NCI-H226 (cell line): ENCODE measurements around the gene NPC2.

Experiments
- DNase-seq: peaks from one replicate; pipeline ENCODE4 v3.0.0-alpha.2; 2015

NPC2 gene

GRCh38 chr14:74518221-74518620, 25.1 kb upstream of the NPC2 start:
- no peak for DNase-seq

DNA sequence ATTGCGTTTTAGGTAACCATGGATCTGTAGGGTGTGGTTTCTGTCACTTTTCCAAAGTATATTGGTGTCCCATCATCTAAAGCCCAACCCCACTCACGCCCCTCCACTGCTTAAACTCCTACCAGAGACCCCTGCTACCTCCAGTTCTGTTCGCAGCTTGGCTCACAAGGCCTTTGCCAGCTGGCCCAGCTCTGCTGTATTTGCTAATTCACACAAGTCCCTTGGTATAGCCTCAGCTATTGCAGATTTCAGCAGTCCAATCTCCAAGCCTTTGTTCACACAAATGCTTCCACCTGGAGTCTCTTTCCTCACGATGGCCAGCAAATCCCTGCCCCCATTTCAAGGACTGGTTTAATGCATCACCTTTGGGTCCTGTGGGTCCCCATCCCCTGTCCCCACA, 24.6 kb upstream of the NPC2 start:
- DNase-seq, result no peak

DNA sequence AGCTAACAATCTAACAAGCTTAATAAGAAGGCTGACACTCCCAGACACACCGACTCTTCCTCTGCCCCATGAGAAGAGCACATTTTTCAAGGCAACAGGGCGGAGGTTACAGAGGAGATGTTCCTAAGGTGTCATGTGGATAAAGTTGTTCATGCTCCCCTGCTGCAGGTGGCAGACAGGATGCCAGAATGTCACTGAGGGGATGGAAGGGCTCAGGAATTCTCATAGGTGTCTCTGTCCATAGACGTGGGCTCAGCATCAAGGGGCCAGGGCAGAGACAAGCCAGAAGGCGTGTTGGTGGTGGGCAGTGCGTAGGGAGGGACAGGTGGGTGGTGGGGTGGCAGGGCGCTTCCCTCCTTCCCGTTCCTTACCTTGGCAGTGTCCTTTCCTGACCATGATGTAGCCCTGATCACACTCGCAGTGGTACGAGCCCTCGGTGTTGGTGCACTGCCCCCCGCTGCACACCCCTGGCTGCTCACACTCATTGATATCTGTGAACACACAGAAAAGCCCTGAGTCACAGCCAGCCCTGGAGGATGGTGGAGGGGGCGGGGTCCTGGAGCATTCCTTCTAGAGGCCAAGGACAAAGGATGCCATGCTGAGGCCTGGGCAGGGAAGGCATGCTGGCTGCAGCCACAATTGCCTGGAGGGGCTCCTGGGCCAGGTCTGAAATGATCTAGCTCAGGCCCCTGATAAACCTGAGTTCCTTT, 23.5 kb upstream of the NPC2 start:
- DNase-seq, result peak; percentile 46

DNA sequence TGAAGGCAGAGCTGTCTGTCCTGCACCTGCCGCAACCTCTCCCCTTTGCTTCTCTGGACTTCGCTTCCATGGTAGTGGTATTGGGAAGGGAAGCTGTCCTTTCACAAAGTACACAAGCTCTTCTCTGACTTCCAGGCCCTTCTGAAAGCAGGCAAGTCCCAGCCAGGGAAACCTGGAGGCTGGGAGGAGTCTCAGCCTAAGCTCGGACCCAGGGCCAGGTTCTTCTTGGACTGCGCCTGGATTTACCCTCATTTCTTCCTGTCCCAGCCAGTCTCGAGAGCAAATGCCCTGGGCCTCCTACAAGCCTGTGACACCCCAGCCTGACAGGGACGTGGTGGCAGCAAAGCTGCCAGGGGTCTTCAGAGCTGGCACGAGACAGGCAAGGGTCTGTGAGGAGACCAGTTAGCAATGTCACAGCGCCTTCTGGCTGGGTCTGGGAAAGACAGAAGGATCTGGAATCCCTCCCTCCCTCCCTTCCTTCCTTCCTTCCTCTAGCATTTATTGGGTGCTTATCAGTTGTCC, 22.8 kb upstream of the NPC2 start:
- no peak for DNase-seq

GRCh38 chr14:74514471-74514941, 21.4 kb upstream of the NPC2 start:
- DNase-seq, result no peak

- DNase-seq, result no peak
Observed at GRCh38 chr14:74511966-74512830, 19.1 kb upstream of the NPC2 start.

DNA sequence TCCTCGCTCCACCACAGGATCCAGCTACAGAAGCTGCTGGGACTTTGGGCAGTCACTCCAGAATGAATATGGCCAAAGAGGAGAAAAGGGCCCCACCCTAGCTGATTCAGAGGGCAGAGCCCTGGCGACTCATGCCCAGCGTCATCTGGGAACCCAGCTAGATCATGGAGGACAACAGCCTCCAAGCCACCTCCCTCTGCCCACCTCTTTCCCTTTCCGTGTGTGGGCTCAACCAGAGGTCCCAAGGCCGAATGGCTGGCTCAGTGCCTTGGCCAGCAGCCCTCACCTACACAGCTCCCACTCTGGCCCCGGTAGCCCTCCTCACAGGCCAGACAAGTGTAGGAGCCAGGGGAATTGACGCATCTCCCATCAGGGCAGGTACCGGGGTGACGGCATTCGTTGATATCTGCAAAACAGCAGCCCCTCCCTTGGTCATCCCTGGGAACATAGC, 17.9 kb upstream of the NPC2 start:
- DNase-seq, result peak; percentile 43

DNA sequence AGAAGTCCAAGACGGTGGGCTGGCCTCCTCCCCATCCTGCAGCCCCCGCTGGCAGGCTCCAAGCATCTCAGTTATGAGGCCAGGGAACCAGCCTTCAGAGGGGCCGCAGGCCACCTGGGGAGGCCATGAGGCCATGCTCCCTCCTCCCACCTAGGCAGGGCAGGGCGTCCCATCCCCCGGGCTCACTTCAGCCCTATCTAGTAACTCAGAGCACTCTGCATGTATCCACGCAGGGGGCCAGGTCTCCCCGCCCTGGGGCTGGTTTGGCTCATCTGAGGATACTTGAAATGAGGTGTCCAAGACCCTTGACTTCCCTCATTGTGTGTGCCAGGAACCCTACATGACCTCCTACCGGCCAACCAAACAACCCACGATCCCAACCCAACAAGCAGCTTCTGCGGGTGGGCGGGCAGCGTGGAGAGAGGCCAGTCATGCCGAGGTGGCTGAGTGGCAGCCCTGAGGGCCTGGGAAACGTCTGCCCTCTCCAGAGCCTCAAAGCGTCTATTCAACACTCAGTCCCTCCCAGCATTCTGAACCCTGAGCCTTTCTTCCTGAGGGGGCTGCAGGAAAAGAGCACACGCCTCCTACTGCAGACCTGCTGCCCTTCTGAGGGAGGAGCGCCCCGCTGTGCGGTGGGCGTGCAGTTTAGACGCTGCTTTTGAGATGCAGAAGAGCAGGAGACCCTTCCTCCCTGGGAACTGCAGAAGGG, 17.3 kb upstream of the NPC2 start:
- DNase-seq, result no peak

DNA sequence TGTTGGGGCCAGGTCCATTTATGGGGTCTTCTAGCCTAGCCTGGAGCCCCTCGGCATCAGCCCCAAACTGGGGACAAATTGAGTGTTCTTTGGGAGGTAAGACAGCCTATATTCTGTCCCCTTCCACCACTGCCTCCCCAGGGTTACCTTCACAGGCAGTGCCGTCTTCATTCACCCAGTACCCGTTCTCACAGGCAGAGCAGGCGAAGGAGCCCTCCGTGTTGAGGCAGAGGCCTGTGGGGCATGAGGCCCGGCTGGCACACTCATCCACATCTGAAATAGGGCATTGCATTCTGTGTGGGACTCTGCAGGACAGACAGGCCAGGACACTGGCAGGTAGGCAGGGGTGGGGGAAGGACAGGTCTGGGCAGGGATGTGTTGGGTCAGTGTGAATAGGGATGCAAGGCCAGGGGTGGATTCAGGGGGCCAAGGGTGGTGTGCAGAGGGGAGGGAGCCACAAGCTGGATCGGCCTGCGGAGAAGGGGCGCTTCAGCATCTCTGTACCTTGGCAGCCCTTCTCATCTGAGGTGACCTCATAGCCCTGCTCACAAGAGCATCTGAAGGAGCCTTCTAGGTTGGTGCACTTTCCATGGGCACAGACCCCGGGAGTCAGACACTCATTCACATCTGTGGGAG, 16.6 kb upstream of the NPC2 start:
- DNase-seq, result no peak

GRCh38 chr14:74508844-74509428, 15.8 kb upstream of the NPC2 start:
- no peak for DNase-seq

- no peak for DNase-seq
Observed at GRCh38 chr14:74508292-74508731, 15.2 kb upstream of the NPC2 start.

- no peak for DNase-seq
Observed at GRCh38 chr14:74507840-74508239, 14.7 kb upstream of the NPC2 start.

DNA sequence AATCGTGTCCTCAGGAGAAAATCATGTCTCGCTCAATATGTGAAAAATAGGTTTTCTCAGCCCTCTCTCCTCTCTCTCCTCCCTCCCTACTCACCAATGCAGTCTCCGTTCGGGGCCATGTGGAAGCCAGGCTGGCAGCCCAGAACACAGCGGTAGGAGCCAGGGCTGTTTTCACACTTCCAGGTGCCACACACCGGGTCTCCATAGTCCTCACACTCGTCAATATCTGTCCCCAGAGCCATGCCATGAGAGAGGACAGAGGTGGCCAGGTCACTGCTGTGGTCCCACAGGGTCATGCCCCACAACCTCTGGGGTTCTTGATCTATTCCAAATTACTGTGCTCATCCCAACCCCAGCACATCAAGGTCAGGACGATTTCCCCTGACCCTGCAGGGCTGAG, 14.0 kb upstream of the NPC2 start:
- no peak for DNase-seq

- DNase-seq, result no peak
Observed at GRCh38 chr14:74506411-74506851, 13.3 kb upstream of the NPC2 start.

DNA sequence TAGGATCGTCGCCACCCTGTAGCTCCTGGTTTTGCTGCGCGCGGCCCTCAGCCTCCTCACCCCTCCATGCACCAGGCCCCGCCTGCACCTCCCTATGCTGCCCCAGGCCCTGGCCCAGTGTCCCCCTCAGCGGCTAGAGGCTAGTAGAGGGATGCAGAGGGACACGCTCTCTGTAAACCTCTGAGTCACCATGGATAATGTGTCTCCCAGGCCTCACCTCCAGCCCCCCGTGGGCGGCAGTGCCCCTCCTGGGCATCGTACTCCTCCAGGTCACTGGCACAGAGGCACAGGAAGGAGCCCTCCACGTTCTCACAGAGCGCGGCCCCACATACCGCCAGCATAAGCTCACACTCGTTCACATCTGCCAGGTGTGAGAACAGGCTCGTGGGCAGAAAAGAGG, 12.7 kb upstream of the NPC2 start:
- no peak for DNase-seq

DNA sequence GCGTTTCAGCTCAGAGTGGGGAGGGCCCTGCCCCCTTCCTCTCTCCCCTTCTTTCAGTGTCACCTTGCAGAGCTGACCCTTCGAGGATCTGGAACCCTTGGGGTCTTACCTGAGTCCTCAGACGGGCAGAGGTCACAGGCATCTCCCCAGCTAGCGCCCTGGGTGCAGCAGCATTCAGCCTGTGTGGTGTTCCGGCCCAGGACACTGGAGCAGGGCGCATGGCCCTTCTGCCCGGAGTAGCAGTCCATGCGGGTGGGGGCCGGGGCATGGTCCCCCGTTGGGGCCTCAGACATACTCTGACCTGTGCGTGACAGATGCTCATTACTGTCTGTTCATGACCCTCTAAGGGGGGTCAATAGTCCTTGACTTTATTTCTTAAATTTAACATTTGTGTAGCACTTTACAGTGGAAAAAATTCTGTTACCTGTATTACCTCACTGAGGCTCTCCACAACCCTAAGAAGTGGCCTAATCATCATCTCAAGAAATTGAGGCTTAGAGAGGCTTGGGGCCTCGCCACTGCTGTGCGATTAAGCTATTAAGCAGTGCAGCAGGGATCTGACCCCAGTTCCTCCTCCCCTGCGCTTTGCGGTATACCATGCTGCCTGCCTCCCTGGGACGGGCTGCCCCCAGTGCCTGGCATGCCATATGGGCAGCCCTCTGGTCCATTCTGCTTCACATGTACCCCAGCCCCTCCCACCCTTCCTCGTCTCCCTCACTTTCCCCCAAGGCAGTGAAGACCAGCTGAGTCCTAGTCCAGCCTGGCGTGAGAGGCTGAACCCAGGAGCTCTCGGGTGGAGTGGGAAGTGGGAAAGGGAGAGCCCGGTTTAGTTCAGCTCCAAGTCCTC, 12.0 kb upstream of the NPC2 start:
- DNase-seq, result no peak

DNA sequence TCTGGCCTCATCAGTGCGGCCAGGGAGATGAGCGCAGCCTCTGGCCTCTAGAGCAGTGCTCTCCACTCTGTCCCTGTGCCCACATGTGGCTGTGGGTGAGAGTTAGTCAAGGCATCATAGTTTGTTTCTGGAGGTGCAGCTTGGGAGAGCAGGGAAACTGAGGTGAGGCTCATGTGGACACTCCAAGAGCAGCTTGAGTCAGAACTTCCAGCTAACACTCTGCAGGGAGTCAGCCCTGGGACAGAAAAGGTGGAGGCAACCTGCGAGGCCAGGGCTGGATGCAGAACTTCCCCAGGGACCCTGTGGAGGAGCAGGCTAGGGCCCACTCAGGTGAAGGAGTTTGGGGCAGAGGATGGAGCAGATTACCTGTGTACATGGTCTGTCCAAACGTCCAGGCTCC, 11.3 kb upstream of the NPC2 start:
- DNase-seq, result no peak

- no peak for DNase-seq
Observed at GRCh38 chr14:74503938-74504335, 10.8 kb upstream of the NPC2 start.

DNA sequence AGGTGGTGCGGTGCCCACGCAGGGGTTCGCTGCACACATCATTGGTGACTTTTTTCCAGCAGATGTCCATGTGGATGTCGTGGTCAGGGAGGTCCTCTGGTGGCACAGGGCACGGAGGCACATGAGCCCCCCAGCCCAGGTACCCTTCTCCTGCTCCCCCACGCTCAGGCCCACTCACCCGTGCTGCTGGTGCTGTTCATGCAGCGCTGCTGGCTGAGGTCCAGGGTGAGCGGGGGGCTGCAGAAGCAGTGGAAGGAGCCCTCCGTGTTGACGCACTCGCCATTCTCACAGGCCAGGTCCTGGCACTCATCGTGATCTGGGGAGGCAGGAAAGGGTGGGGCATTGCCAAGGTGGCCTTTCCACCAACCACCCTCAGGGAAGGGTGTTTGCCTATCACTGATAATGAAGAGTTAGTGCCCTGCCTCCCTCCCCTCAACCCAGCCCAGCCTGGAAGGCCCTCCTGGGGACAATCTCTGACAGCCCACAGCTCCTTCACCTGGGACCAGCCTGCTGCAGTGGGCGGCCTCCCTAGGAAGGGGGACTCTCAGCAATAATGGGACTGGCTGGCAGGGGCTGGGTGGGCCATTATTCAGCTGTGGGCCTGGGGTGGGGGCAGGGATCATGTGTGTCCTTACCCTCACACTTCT, 10.3 kb upstream of the NPC2 start:
- DNase-seq, result no peak

GRCh38 chr14:74502236-74503019, 9.3 kb upstream of the NPC2 start:
- no peak for DNase-seq
